ENCODE measurements around the gene DPP10.

Gene DPP10

GRCh38 chr2:114786901-114787300, 344.5 kb downstream of the DPP10 start:
- Histone ChIP-seq H4K91ac (ENCODE audit: low read depth, low read length, poor library complexity) (no peak overlapping the region), H3K9me3 (replicated peaks in 1 of 2; ENCODE audit: control insufficient read depth in 2 of 2, insufficient read depth in 1 of 2, low read depth in 1 of 2, low read length in 2 of 2) (no peaks in the 10 kb centered on the region), H3K4me1 (ENCODE audit: control insufficient read depth in 2 of 2, insufficient read depth in 1 of 2, low read depth in 1 of 2, low read length in 2 of 2) (peaks cover 0 to 2% of the 10 kb centered on the region in 2 donors), H2BK12ac (ENCODE audit: low read length) (no peak overlapping the region), H3K4ac (ENCODE audit: low read length) (no peak overlapping the region), H3K18ac (ENCODE audit: low read length) (no peak overlapping the region), H2BK120ac (ENCODE audit: low read depth, low read length) (no peak overlapping the region), H3K14ac (ENCODE audit: low read length) (no peak overlapping the region), H2BK15ac (ENCODE audit: low read length) (no peak overlapping the region), H3K36me3 (replicated peaks in 1 of 2; ENCODE audit: control insufficient read depth in 2 of 2, insufficient read depth in 2 of 2, low read length in 2 of 2) (no peaks in the 10 kb centered on the region), H2AK5ac (ENCODE audit: low read depth, low read length) (no peak overlapping the region), H3K23ac (ENCODE audit: low read depth, low read length, poor library complexity) (no peak overlapping the region), H3K27ac (replicated peaks; ENCODE audit: low read length) (no peak overlapping the region), H3K4me3 (ENCODE audit: low read length in 2 of 2) (no peak overlapping the region), H2AFZ (ENCODE audit: low read length) (no peak overlapping the region), H4K8ac (ENCODE audit: low read depth, low read length) (no peak overlapping the region), H3K9ac (ENCODE audit: low read depth, low read length, poor library complexity) (no peak overlapping the region), H3K4me2 (ENCODE audit: insufficient read depth, low read length, poor library complexity, severe bottlenecking) (no peak overlapping the region), H3K79me1 (ENCODE audit: low read depth, low read length) (no peaks in the 10 kb centered on the region), H2BK5ac (ENCODE audit: low read length) (no peak overlapping the region), H3K27me3 (ENCODE audit: control insufficient read depth in 3 of 3, insufficient read depth in 3 of 3, low read depth in 1 of 3, low read length in 3 of 3) (no peaks in the 10 kb centered on the region)
- DNase-seq (ENCODE audit: low spot score), result no peak
- WGBS, 2 donors (ENCODE audit: extremely low coverage in 2 of 2, insufficient read length in 2 of 2, insufficient replicate concordance in 1 of 2), result no CpG with 5 or more reads among the region's 5 CpGs

- Histone ChIP-seq H2AFZ (ENCODE audit: low read length) (no peak overlapping the region), H3K4me2 (ENCODE audit: insufficient read depth, low read length, poor library complexity, severe bottlenecking) (no peak overlapping the region), H2BK120ac (ENCODE audit: low read depth, low read length) (no peak overlapping the region), H3K4me1 (ENCODE audit: control insufficient read depth in 2 of 2, insufficient read depth in 1 of 2, low read depth in 1 of 2, low read length in 2 of 2) (peaks cover 0 to 2% of the 10 kb centered on the region in 2 donors), H2BK12ac (ENCODE audit: low read length) (no peak overlapping the region), H2AK5ac (ENCODE audit: low read depth, low read length) (no peak overlapping the region), H3K27ac (replicated peaks; ENCODE audit: low read length) (no peak overlapping the region), H3K14ac (ENCODE audit: low read length) (no peak overlapping the region), H3K23ac (ENCODE audit: low read depth, low read length, poor library complexity) (no peak overlapping the region), H4K91ac (ENCODE audit: low read depth, low read length, poor library complexity) (no peak overlapping the region), H3K27me3 (ENCODE audit: control insufficient read depth in 3 of 3, insufficient read depth in 3 of 3, low read depth in 1 of 3, low read length in 3 of 3) (no peaks in the 10 kb centered on the region), H4K8ac (ENCODE audit: low read depth, low read length) (no peak overlapping the region), H3K36me3 (replicated peaks in 1 of 2; ENCODE audit: control insufficient read depth in 2 of 2, insufficient read depth in 2 of 2, low read length in 2 of 2) (no peaks in the 10 kb centered on the region), H2BK15ac (ENCODE audit: low read length) (no peak overlapping the region), H3K9ac (ENCODE audit: low read depth, low read length, poor library complexity) (no peak overlapping the region), H3K79me1 (ENCODE audit: low read depth, low read length) (no peaks in the 10 kb centered on the region), H3K18ac (ENCODE audit: low read length) (no peak overlapping the region), H3K9me3 (replicated peaks in 1 of 2; ENCODE audit: control insufficient read depth in 2 of 2, insufficient read depth in 1 of 2, low read depth in 1 of 2, low read length in 2 of 2) (no peaks in the 10 kb centered on the region), H2BK5ac (ENCODE audit: low read length) (no peak overlapping the region), H3K4ac (ENCODE audit: low read length) (no peak overlapping the region), H3K4me3 (ENCODE audit: low read length in 2 of 2) (no peak overlapping the region)
- no peak for DNase-seq (ENCODE audit: low spot score)
- whole genome bisulfite sequencing, 2 donors (ENCODE audit: extremely low coverage in 2 of 2, insufficient read length in 2 of 2, insufficient replicate concordance in 1 of 2), result no CpG with 5 or more reads among the region's 3 CpGs
Observed at GRCh38 chr2:114787486-114787885, 345.0 kb downstream of the DPP10 start.

GRCh38 chr2:114789989-114790388, 347.5 kb downstream of the DPP10 start:
- H3K4me2 ChIP-seq (ENCODE audit: insufficient read depth, low read length, poor library complexity, severe bottlenecking), result no peak overlapping the region
- H3K79me1 ChIP-seq (ENCODE audit: low read depth, low read length), result no peaks in the 10 kb centered on the region
- H3K4me1 ChIP-seq (ENCODE audit: control insufficient read depth in 2 of 2, insufficient read depth in 1 of 2, low read depth in 1 of 2, low read length in 2 of 2), result peaks cover 0 to 2% of the 10 kb centered on the region in 2 donors
- H2AFZ ChIP-seq (ENCODE audit: low read length), result no peak overlapping the region
- no peaks in the 10 kb centered on the region for H3K9me3 ChIP-seq (replicated peaks in 1 of 2; ENCODE audit: control insufficient read depth in 2 of 2, insufficient read depth in 1 of 2, low read depth in 1 of 2, low read length in 2 of 2)
- no peak overlapping the region for H2BK5ac ChIP-seq (ENCODE audit: low read length)
- H3K4me3 ChIP-seq (ENCODE audit: low read length in 2 of 2), result no peak overlapping the region
- H4K91ac ChIP-seq (ENCODE audit: low read depth, low read length, poor library complexity), result no peak overlapping the region
- H3K23ac ChIP-seq (ENCODE audit: low read depth, low read length, poor library complexity), result no peak overlapping the region
- no peak overlapping the region for H3K18ac ChIP-seq (ENCODE audit: low read length)
- no peak overlapping the region for H3K14ac ChIP-seq (ENCODE audit: low read length)
- no peak for DNase-seq (ENCODE audit: low spot score)
- H3K27ac ChIP-seq (replicated peaks; ENCODE audit: low read length), result no peak overlapping the region
- no peak overlapping the region for H2BK120ac ChIP-seq (ENCODE audit: low read depth, low read length)
- no peak overlapping the region for H2AK5ac ChIP-seq (ENCODE audit: low read depth, low read length)
- H3K36me3 ChIP-seq (replicated peaks in 1 of 2; ENCODE audit: control insufficient read depth in 2 of 2, insufficient read depth in 2 of 2, low read length in 2 of 2), result no peaks in the 10 kb centered on the region
- WGBS, 2 donors (ENCODE audit: extremely low coverage in 2 of 2, insufficient read length in 2 of 2, insufficient replicate concordance in 1 of 2), result no CpG with 5 or more reads among the region's 1 CpG
- H2BK15ac ChIP-seq (ENCODE audit: low read length), result no peak overlapping the region
- H4K8ac ChIP-seq (ENCODE audit: low read depth, low read length), result no peak overlapping the region
- no peaks in the 10 kb centered on the region for H3K27me3 ChIP-seq (ENCODE audit: control insufficient read depth in 3 of 3, insufficient read depth in 3 of 3, low read depth in 1 of 3, low read length in 3 of 3)
- no peak overlapping the region for H3K4ac ChIP-seq (ENCODE audit: low read length)
- no peak overlapping the region for H3K9ac ChIP-seq (ENCODE audit: low read depth, low read length, poor library complexity)
- no peak overlapping the region for H2BK12ac ChIP-seq (ENCODE audit: low read length)

- H4K91ac ChIP-seq (ENCODE audit: low read depth, low read length, poor library complexity), result no peak overlapping the region
- no peak overlapping the region for H2AFZ ChIP-seq (ENCODE audit: low read length)
- H3K9me3 ChIP-seq (replicated peaks in 1 of 2; ENCODE audit: control insufficient read depth in 2 of 2, insufficient read depth in 1 of 2, low read depth in 1 of 2, low read length in 2 of 2), result no peaks in the 10 kb centered on the region
- H3K36me3 ChIP-seq (replicated peaks in 1 of 2; ENCODE audit: control insufficient read depth in 2 of 2, insufficient read depth in 2 of 2, low read length in 2 of 2), result no peaks in the 10 kb centered on the region
- no peak overlapping the region for H3K23ac ChIP-seq (ENCODE audit: low read depth, low read length, poor library complexity)
- no CpG with 5 or more reads among the region's 4 CpGs for WGBS, 2 donors (ENCODE audit: extremely low coverage in 2 of 2, insufficient read length in 2 of 2, insufficient replicate concordance in 1 of 2)
- H3K4me2 ChIP-seq (ENCODE audit: insufficient read depth, low read length, poor library complexity, severe bottlenecking), result no peak overlapping the region
- H3K4ac ChIP-seq (ENCODE audit: low read length), result no peak overlapping the region
- no peak overlapping the region for H3K14ac ChIP-seq (ENCODE audit: low read length)
- no peak overlapping the region for H2BK12ac ChIP-seq (ENCODE audit: low read length)
- H4K8ac ChIP-seq (ENCODE audit: low read depth, low read length), result no peak overlapping the region
- H3K9ac ChIP-seq (ENCODE audit: low read depth, low read length, poor library complexity), result no peak overlapping the region
- H3K18ac ChIP-seq (ENCODE audit: low read length), result no peak overlapping the region
- no peak overlapping the region for H2BK5ac ChIP-seq (ENCODE audit: low read length)
- no peak for DNase-seq (ENCODE audit: low spot score)
- H2BK15ac ChIP-seq (ENCODE audit: low read length), result no peak overlapping the region
- no peaks in the 10 kb centered on the region for H3K4me1 ChIP-seq (ENCODE audit: control insufficient read depth in 2 of 2, insufficient read depth in 1 of 2, low read depth in 1 of 2, low read length in 2 of 2)
- no peak overlapping the region for H2AK5ac ChIP-seq (ENCODE audit: low read depth, low read length)
- H3K79me1 ChIP-seq (ENCODE audit: low read depth, low read length), result no peaks in the 10 kb centered on the region
- no peak overlapping the region for H3K27ac ChIP-seq (replicated peaks; ENCODE audit: low read length)
- H3K4me3 ChIP-seq (ENCODE audit: low read length in 2 of 2), result no peak overlapping the region
- no peaks in the 10 kb centered on the region for H3K27me3 ChIP-seq (ENCODE audit: control insufficient read depth in 3 of 3, insufficient read depth in 3 of 3, low read depth in 1 of 3, low read length in 3 of 3)
- H2BK120ac ChIP-seq (ENCODE audit: low read depth, low read length), result no peak overlapping the region
Observed at GRCh38 chr2:114797540-114797939, 355.1 kb downstream of the DPP10 start.
